ENCODE data around the gene RNF8.

RNF8 gene

GRCh38 chr6:37339741-37340638 lies 13.8 kb upstream of the RNF8 start:
- Histone ChIP-seq H2BK12ac (ENCODE audit: low read length) (no peak overlapping the region), H3K4me3 (ENCODE audit: low read depth, low read length) (no peak overlapping the region)

GRCh38 chr6:37340639-37340943 lies 13.2 kb upstream of the RNF8 start:
- Histone ChIP-seq H3K79me1 (ENCODE audit: low read length) (no peaks in the 10 kb centered on the region), H3K23ac (ENCODE audit: low read length) (no peak overlapping the region), H3K9ac (ENCODE audit: low read length) (no peak overlapping the region), H2BK120ac (ENCODE audit: insufficient read depth, low read length, poor library complexity) (no peak overlapping the region), H3K9me3 (ENCODE audit: insufficient read depth, low read depth, low read length) (no peaks in the 10 kb centered on the region), H3K79me2 (ENCODE audit: control insufficient read depth, insufficient read depth, low read length, poor library complexity) (no peaks in the 10 kb centered on the region), H3K4ac (ENCODE audit: low read depth, low read length) (no peak overlapping the region), H2BK5ac (ENCODE audit: low read depth, low read length, poor library complexity) (no peak overlapping the region), H3K14ac (ENCODE audit: low read length) (no peak overlapping the region), H4K12ac (ENCODE audit: low read depth, low read length) (no peak overlapping the region), H3K27ac (ENCODE audit: low read depth, low read length) (no peak overlapping the region), H3K4me2 (ENCODE audit: low read length) (no peak overlapping the region), H2BK12ac (ENCODE audit: low read length) (no peak overlapping the region), H2AK5ac (ENCODE audit: low read length) (no peak overlapping the region), H2AFZ (ENCODE audit: insufficient read depth, low read length, poor library complexity) (no peak overlapping the region), H3K4me3 (ENCODE audit: low read depth, low read length) (no peak overlapping the region), H3K4me1 (ENCODE audit: control insufficient read depth in 1 of 2, insufficient read depth in 2 of 2, low read length in 2 of 2) (no peaks in the 10 kb centered on the region), H3K18ac (ENCODE audit: low read length) (no peak overlapping the region), H3K36me3 (ENCODE audit: control insufficient read depth in 1 of 2, insufficient read depth in 2 of 2, low read length in 2 of 2) (no peaks in the 10 kb centered on the region), H4K8ac (ENCODE audit: low read depth, low read length) (no peak overlapping the region), H3K27me3 (ENCODE audit: insufficient read depth, low read length) (no peaks in the 10 kb centered on the region), H4K91ac (ENCODE audit: low read depth, low read length) (no peak overlapping the region)
- DNase-seq, result no peak
- no CpG with 5 or more reads among the region's 4 CpGs for WGBS (ENCODE audit: extremely low coverage, insufficient coverage, insufficient read length)

More at GRCh38 chr6:37339741-37340638, 13.8 kb upstream of the RNF8 start:
- no CpG with 5 or more reads among the region's 5 CpGs for WGBS (ENCODE audit: extremely low coverage, insufficient coverage, insufficient read length)
- Histone ChIP-seq H3K79me1 (ENCODE audit: low read length) (no peaks in the 10 kb centered on the region), H3K27me3 (ENCODE audit: insufficient read depth, low read length) (no peaks in the 10 kb centered on the region), H3K18ac (ENCODE audit: low read length) (no peak overlapping the region), H3K4me2 (ENCODE audit: low read length) (no peak overlapping the region), H3K4me1 (ENCODE audit: control insufficient read depth in 1 of 2, insufficient read depth in 2 of 2, low read length in 2 of 2) (no peaks in the 10 kb centered on the region), H3K14ac (ENCODE audit: low read length) (no peak overlapping the region), H3K79me2 (ENCODE audit: control insufficient read depth, insufficient read depth, low read length, poor library complexity) (no peaks in the 10 kb centered on the region), H4K91ac (ENCODE audit: low read depth, low read length) (no peak overlapping the region), H2BK120ac (ENCODE audit: insufficient read depth, low read length, poor library complexity) (no peak overlapping the region), H2AK5ac (ENCODE audit: low read length) (no peak overlapping the region), H3K4ac (ENCODE audit: low read depth, low read length) (no peak overlapping the region), H3K23ac (ENCODE audit: low read length) (no peak overlapping the region), H2BK5ac (ENCODE audit: low read depth, low read length, poor library complexity) (no peak overlapping the region), H3K27ac (ENCODE audit: low read depth, low read length) (no peak overlapping the region), H3K36me3 (ENCODE audit: control insufficient read depth in 1 of 2, insufficient read depth in 2 of 2, low read length in 2 of 2) (no peaks in the 10 kb centered on the region), H3K9ac (ENCODE audit: low read length) (no peak overlapping the region), H3K9me3 (ENCODE audit: insufficient read depth, low read depth, low read length) (no peaks in the 10 kb centered on the region), H2AFZ (ENCODE audit: insufficient read depth, low read length, poor library complexity) (no peak overlapping the region), H4K8ac (ENCODE audit: low read depth, low read length) (no peak overlapping the region), H4K12ac (ENCODE audit: low read depth, low read length) (no peak overlapping the region)
- DNase-seq, result no peak

- no CpG with 5 or more reads among the region's 3 CpGs for WGBS (ENCODE audit: extremely low coverage, insufficient coverage, insufficient read length)
- Histone ChIP-seq H3K27me3 (ENCODE audit: insufficient read depth, low read length) (no peaks in the 10 kb centered on the region), H4K8ac (ENCODE audit: low read depth, low read length) (no peak overlapping the region), H4K12ac (ENCODE audit: low read depth, low read length) (no peak overlapping the region), H2BK5ac (ENCODE audit: low read depth, low read length, poor library complexity) (no peak overlapping the region), H3K9me3 (ENCODE audit: insufficient read depth, low read depth, low read length) (no peaks in the 10 kb centered on the region), H3K36me3 (ENCODE audit: control insufficient read depth in 1 of 2, insufficient read depth in 2 of 2, low read length in 2 of 2) (no peaks in the 10 kb centered on the region), H3K14ac (ENCODE audit: low read length) (no peak overlapping the region), H2BK12ac (ENCODE audit: low read length) (no peak overlapping the region), H3K4me2 (ENCODE audit: low read length) (no peak overlapping the region), H3K79me1 (ENCODE audit: low read length) (no peaks in the 10 kb centered on the region), H3K4me3 (ENCODE audit: low read depth, low read length) (no peak overlapping the region), H2BK120ac (ENCODE audit: insufficient read depth, low read length, poor library complexity) (no peak overlapping the region), H4K91ac (ENCODE audit: low read depth, low read length) (no peak overlapping the region), H3K18ac (ENCODE audit: low read length) (no peak overlapping the region), H3K4ac (ENCODE audit: low read depth, low read length) (no peak overlapping the region), H3K23ac (ENCODE audit: low read length) (no peak overlapping the region), H3K27ac (ENCODE audit: low read depth, low read length) (no peak overlapping the region), H2AFZ (ENCODE audit: insufficient read depth, low read length, poor library complexity) (no peak overlapping the region), H3K4me1 (ENCODE audit: control insufficient read depth in 1 of 2, insufficient read depth in 2 of 2, low read length in 2 of 2) (no peaks in the 10 kb centered on the region), H3K79me2 (ENCODE audit: control insufficient read depth, insufficient read depth, low read length, poor library complexity) (no peaks in the 10 kb centered on the region), H2AK5ac (ENCODE audit: low read length) (no peak overlapping the region), H3K9ac (ENCODE audit: low read length) (no peak overlapping the region)
- DNase-seq, result no peak
Observed at GRCh38 chr6:37343248-37343647, 10.5 kb upstream of the RNF8 start.

GRCh38 chr6:37344308-37344707 lies 9.5 kb upstream of the RNF8 start:
- Histone ChIP-seq H4K8ac (ENCODE audit: low read depth, low read length) (no peak overlapping the region), H3K18ac (ENCODE audit: low read length) (no peak overlapping the region), H3K36me3 (ENCODE audit: control insufficient read depth in 1 of 2, insufficient read depth in 2 of 2, low read length in 2 of 2) (no peaks in the 10 kb centered on the region), H4K91ac (ENCODE audit: low read depth, low read length) (no peak overlapping the region), H2AK5ac (ENCODE audit: low read length) (no peak overlapping the region), H3K4ac (ENCODE audit: low read depth, low read length) (no peak overlapping the region), H2BK5ac (ENCODE audit: low read depth, low read length, poor library complexity) (no peak overlapping the region), H3K9ac (ENCODE audit: low read length) (no peak overlapping the region), H3K9me3 (ENCODE audit: insufficient read depth, low read depth, low read length) (no peaks in the 10 kb centered on the region), H4K12ac (ENCODE audit: low read depth, low read length) (no peak overlapping the region), H3K27me3 (ENCODE audit: insufficient read depth, low read length) (no peaks in the 10 kb centered on the region), H3K14ac (ENCODE audit: low read length) (no peak overlapping the region), H2BK120ac (ENCODE audit: insufficient read depth, low read length, poor library complexity) (no peak overlapping the region), H3K79me2 (ENCODE audit: control insufficient read depth, insufficient read depth, low read length, poor library complexity) (no peaks in the 10 kb centered on the region), H3K4me1 (ENCODE audit: control insufficient read depth in 1 of 2, insufficient read depth in 2 of 2, low read length in 2 of 2) (no peaks in the 10 kb centered on the region), H2AFZ (ENCODE audit: insufficient read depth, low read length, poor library complexity) (no peak overlapping the region), H3K79me1 (ENCODE audit: low read length) (no peaks in the 10 kb centered on the region), H3K23ac (ENCODE audit: low read length) (no peak overlapping the region), H3K4me2 (ENCODE audit: low read length) (no peak overlapping the region), H3K4me3 (ENCODE audit: low read depth, low read length) (no peak overlapping the region), H3K27ac (ENCODE audit: low read depth, low read length) (no peak overlapping the region), H2BK12ac (ENCODE audit: low read length) (no peak overlapping the region)
- no CpG with 5 or more reads among the region's 3 CpGs for WGBS (ENCODE audit: extremely low coverage, insufficient coverage, insufficient read length)
- DNase-seq, result no peak
